Measurements from ENCODE around the gene CCDC107. TPM values are rescaled to one million over a fixed set of nuclear protein-coding genes. Genes with fewer than 3 reads are reported as not detected.

CCDC107 gene
- total and polyA plus RNA-seq, 2 of the 13 experiments (the other 11 are each of a cell fraction or from before 2014, with no cell fraction given), result 7.1 to 15.2 TPM

GRCh38 chr9:35662437-35662836 lies 4.3 kb downstream of the CCDC107 start:
- DNase-seq (ENCODE audit: low spot score) (no peak), FAIRE-seq (no peak), ATAC-seq (no peak)
- Histone ChIP-seq H3K4me2 (ENCODE audit: low read depth, low read length) (no peak overlapping the region), H3K4me3 (replicated peaks in 1 of 3; ENCODE audit: insufficient read depth in 1 of 3, low read depth in 2 of 3, low read length in 3 of 3) (no peak overlapping the region), H3K27me3 (ENCODE audit: control insufficient read depth in 1 of 2, insufficient read depth in 2 of 2, low read length in 2 of 2) (no peaks in the 10 kb centered on the region; a peak in 1 of 5 replicates), H4K20me1 (ENCODE audit: insufficient read depth, low read length) (no peaks in the 10 kb centered on the region), H3K36me3 (replicated peaks in 1 of 2; ENCODE audit: control insufficient read depth in 1 of 2, insufficient read depth in 2 of 2, low read length in 2 of 2) (peaks cover 8 to 10% of the 10 kb centered on the region in 2 experiments; a peak in 3 of 5 replicates), H3K9me3 (ENCODE audit: low read length) (no peaks in the 10 kb centered on the region), H3K4me1 (ENCODE audit: insufficient read depth, low read length) (peaks cover 70% of the 10 kb centered on the region), H3K9ac (ENCODE audit: insufficient read depth, low read depth, low read length) (no peak overlapping the region), H3K79me2 (ENCODE audit: insufficient read depth, low read length) (peaks cover 16% of the 10 kb centered on the region), H3K27ac (ENCODE audit: extremely low read length, insufficient read depth, low read length) (peak overlapping the region; percentile 51), H2AFZ (ENCODE audit: low read length) (no peak overlapping the region)
- ChIA-PET CTCF (ENCODE audit: low intra/inter-chr PET ratio, low total read pairs) (no interaction called here), POLR2A (interaction anchor here (1.6 to 6.3 kb wide), 3 partner anchors 28 to 70 kb away, joined by 7 to 68 read pairs (median 23); partner anchors contain the start of genes CREB3, TLN1 and TPM2)
- BruUV-seq (replicated peaks), result no TSS peak
- intact Hi-C loops (cut with micrococcal nuclease; ENCODE audit: unreplicated experiment), result no loop called here
- TF ChIP-seq BCL3 (CRISPR knock-in tag; IDR thresholded peaks at IDR 0.05), result no peak
- peak; percentile 35 for TF ChIP-seq AGO2 (optimal IDR thresholded peaks at IDR 0.05; ENCODE audit: low read depth, low read length)
- 94% methylated on average over 7 of the region's 7 CpGs for WGBS (ENCODE audit: low lambda C conversion rate)
- in situ Hi-C loops (cut with HindIII; ENCODE audit: extremely low pct_ligation_motif_present, low pct_unique_long_range_greater_than_20kb), result loop anchor here (5.0 kb wide), 1 partner anchor 35 kb away; no protein-coding TSS in a partner anchor

- 5% methylated on average over 17 of the region's 58 CpGs for WGBS (ENCODE audit: low lambda C conversion rate)
- Histone ChIP-seq H3K27ac (ENCODE audit: extremely low read length, insufficient read depth, low read length) (peak within 1 kb of the TSS; percentile 73), H2AFZ (ENCODE audit: low read length) (no peak within 1 kb of the TSS), H3K9me3 (ENCODE audit: low read length) (no peaks in the 10 kb centered on the region), H3K36me3 (replicated peaks in 1 of 2; ENCODE audit: control insufficient read depth in 1 of 2, insufficient read depth in 2 of 2, low read length in 2 of 2) (peaks cover 8 to 10% of the 10 kb centered on the region in 2 experiments; a peak in 3 of 5 replicates), H3K27me3 (ENCODE audit: control insufficient read depth in 1 of 2, insufficient read depth in 2 of 2, low read length in 2 of 2) (no peaks in the 10 kb centered on the region), H3K4me3 (replicated peaks in 1 of 3; ENCODE audit: insufficient read depth in 1 of 3, low read depth in 2 of 3, low read length in 3 of 3) (peak within 1 kb of the TSS; percentile 64 to 85 (median 78)), H3K4me1 (ENCODE audit: insufficient read depth, low read length) (peaks cover 80% of the 10 kb centered on the region), H4K20me1 (ENCODE audit: insufficient read depth, low read length) (no peaks in the 10 kb centered on the region), H3K4me2 (ENCODE audit: low read depth, low read length) (peak within 1 kb of the TSS; percentile 82), H3K9ac (ENCODE audit: insufficient read depth, low read depth, low read length) (peak within 1 kb of the TSS; percentile 83), H3K79me2 (ENCODE audit: insufficient read depth, low read length) (peaks cover 10% of the 10 kb centered on the region)
- peak; percentile 63 for FAIRE-seq
- ATAC-seq, result peak; percentile 83
- peak; percentile 81 for DNase-seq (ENCODE audit: low spot score)
- ChIA-PET CTCF (ENCODE audit: low intra/inter-chr PET ratio, low total read pairs) (interaction anchor here (1.6 kb wide), 1 partner anchor 32 kb away, joined by 5 read pairs; no protein-coding TSS in a partner anchor), POLR2A (interaction anchor here (0.9 to 2.5 kb wide), 13 partner anchors 9 to 84 kb away, joined by 3 to 24 read pairs (median 5); partner anchors contain the start of genes CA9, CREB3, GBA2 and RGP1)
- in situ Hi-C loops (cut with HindIII; ENCODE audit: extremely low pct_ligation_motif_present, low pct_unique_long_range_greater_than_20kb) (loop anchor here (5.0 kb wide), 2 partner anchors 32 to 62 kb away; no protein-coding TSS in a partner anchor), intact Hi-C loops (cut with micrococcal nuclease; ENCODE audit: unreplicated experiment) (no loop called here)
- TSS peak; percentile 58 for BruUV-seq (replicated peaks)
- TF ChIP-seq ZNF564 (CRISPR knock-in tag; IDR thresholded peaks at IDR 0.05), result peak; percentile 94; the same call in 1 of the 2 replicates
- TF ChIP-seq DZIP1 (CRISPR knock-in tag; IDR thresholded peaks at IDR 0.05), result no peak
- TF ChIP-seq SNAPC5 (CRISPR knock-in tag; IDR thresholded peaks at IDR 0.05; ENCODE audit: borderline replicate concordance), result no peak; the same call in 1 of the 2 replicates
- TF ChIP-seq NFATC3 (CRISPR knock-in tag; IDR thresholded peaks at IDR 0.05), result no peak
- peak; percentile 97 for TF ChIP-seq CHCHD3 (CRISPR knock-in tag; IDR thresholded peaks at IDR 0.05)
- TF ChIP-seq ZNF530 (CRISPR knock-in tag; IDR thresholded peaks at IDR 0.05; ENCODE audit: low read depth), result no peak
- peak; percentile 69 for TF ChIP-seq YY1 (IDR thresholded peaks at IDR 0.05; ENCODE audit: insufficient read depth, insufficient replicate concordance, low read depth, low read length)
- TF ChIP-seq ZKSCAN5 (CRISPR knock-in tag; IDR thresholded peaks at IDR 0.05), result no peak
Observed at GRCh38 chr9:35664531-35665470, 6.7 kb downstream of the CCDC107 start, which contains the start of gene ARHGEF39. ARHGEF39 (minus strand) TSS chr9:35665195; CDS start chr9:35665169, 26 bp downstream.
